DMS153 (cell line): ENCODE results near the gene CDHR5.

Experiments
- DNase-seq: peaks from one replicate; lab custom pipeline; 2025; lab: John Stamatoyannopoulos, UW

CDHR5 gene

DNA sequence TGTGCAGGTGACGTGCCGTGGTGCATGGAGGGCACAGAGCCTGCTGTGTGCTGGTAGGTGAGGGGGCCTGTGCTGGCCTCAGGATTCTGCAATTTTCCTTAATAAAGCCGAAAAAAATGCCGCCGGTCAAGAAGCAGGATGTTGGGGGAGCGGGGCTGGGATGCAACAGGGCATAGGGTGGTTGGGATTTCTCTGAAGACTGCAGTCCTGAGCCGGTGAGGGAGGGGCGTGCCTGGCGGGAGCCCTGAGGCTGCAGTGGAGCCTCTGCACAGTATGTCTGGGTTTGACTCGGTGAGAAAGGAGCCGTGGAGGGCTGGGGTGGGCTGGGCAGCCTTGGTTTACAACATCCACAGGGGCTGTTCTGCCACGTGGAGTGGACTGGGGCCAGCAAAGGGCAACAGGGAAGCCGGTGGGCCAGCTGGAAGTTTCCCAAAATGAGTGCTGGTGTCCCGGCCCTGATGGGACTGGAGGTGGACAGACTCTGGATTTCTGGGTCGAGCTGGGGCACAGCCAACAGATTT, 1.3 kb downstream of the CDHR5 start:
- DNase-seq = no peak

DNA sequence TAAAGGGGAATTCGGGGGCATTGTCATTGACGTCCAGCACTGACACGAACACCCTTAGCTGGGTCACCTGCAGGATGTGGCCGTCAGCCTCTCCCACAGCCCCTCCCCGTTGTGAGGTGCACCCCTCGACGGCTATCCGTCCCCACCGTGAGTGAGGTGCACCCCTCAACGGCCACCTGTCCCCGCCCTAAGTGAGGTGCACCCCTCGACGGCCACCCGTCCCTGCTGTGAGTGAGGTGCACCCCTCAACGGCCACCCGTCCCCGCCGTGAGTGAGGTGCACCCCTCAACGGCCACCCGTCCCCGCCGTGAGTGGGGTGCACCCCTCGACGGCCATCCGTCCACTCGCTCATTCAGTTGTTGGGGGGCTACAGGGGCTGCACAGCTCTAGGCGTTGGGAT, 2.9 kb downstream of the CDHR5 start:
- DNase-seq = no peak

DNA sequence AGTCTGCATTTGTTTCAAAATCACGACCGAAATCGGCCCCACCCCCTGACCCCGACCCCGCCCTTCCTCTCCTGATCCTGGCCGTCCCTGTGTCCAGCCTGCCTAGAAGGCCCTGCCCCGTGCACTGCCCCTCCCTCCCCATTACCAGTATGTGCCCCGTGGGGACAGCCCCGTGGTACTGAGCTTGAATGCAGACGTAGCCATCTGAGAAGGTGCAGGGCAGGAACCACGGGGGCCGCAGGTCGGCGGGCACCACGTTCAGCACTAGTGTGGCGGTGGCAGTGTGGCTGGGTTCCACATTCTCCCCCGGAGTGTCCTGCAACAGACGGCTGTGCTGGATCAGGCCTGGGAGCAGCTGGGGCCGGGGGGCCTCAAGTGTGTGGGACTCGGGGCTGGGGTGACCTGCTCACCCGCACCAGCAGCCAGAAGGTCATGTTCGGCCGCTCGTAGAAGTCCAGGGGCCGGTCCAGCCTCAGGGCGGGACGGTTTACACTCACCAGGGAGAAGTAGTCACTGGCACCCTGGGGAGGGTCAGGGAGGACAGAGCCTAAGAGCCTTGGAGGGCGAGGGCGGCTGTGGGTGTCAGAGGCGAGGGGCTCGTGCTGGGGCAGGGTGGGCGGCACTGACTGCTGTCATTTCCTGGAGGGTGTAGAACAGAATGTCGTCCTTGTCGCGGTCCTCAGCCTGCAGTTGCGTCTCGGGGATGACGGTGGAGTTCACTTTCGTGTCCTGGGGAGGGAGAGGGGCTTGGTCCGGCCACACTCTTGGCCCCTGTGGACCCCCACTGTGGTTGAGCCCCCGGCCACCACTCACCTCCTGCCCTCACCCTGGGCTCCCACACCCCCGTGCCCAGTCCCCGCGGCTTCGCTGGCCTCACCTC, 3.6 kb downstream of the CDHR5 start:
- no peak for DNase-seq

DNA sequence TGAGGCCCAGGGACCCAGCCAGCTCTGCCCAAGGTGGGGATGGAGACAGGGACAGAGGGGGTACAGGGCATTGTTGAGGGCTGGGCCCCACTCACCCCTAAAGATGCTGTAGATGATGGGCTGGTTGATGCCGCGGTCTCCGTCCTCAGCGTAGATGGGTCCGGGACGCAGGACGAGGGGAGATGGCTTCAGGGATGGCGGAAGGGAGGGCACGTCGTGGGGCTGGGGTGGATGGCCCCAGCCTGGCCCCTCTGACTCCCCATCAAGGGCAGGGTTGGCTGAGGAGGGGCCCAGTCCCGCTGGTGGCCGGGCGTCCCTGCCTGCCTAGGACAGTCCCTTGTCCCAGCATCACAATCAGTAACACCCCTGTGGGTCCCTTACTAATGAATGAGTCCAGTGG, 4.6 kb downstream of the CDHR5 start:
- no peak for DNase-seq

DNA sequence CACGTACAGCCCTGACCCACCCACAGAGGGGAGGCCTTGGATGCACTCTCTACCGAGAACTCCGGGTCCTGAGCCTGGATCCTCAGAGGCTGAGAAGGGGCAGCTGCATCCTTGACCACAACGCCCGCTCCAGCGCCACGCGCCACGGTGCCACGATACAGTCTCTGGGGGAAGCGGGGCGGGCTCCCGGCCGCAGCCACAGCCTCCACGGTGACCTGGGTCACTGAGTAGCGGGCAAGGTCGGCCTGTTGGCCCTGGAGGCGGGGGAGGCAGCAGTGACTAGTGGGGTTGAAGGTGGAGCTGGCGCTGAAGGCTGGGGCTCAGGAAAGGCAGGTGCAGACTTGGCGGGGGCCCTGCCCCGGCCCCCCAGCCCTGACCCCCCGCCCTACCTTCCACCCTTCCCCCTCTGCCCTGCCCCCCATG, 5.1 kb downstream of the CDHR5 start:
- DNase-seq = no peak

DNA sequence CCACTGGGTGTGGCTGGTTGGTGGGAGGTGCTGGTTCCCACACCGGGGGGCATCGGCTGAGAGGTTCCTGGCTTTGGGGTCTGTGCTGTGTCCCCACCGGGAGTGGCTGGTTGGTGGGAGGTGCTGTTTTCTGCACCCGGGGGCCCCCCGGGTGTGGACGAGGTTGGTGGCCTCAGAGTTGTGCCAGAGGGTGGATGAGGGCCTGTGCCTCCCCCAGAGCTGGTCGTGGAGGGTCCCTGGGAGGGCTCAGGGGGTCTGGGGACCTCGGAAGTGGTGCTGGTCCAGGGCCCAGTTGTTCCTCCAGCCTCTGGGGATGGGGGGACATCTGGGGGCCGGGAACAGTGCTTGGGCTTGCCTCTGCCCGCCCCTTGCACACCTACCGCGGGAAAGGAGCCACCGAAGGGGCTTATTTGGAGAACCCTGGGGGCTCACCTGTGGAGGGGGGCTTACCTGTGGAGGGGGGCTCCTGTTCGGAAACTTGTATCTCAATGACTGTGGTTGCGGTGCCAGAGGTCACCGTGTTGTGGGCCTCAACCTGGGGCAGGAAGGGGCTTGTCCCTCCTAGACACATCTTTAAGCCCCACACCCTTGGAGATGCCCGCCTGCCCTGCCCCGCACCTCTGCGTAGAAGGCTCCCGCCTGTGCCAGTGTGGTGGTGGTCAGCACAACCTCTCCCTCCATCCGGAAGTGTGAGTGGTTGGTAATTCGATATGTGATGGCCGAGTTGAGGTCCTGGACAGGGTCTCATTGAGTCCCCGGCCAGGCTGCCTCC, 5.7 kb downstream of the CDHR5 start:
- DNase-seq = no peak

DNA sequence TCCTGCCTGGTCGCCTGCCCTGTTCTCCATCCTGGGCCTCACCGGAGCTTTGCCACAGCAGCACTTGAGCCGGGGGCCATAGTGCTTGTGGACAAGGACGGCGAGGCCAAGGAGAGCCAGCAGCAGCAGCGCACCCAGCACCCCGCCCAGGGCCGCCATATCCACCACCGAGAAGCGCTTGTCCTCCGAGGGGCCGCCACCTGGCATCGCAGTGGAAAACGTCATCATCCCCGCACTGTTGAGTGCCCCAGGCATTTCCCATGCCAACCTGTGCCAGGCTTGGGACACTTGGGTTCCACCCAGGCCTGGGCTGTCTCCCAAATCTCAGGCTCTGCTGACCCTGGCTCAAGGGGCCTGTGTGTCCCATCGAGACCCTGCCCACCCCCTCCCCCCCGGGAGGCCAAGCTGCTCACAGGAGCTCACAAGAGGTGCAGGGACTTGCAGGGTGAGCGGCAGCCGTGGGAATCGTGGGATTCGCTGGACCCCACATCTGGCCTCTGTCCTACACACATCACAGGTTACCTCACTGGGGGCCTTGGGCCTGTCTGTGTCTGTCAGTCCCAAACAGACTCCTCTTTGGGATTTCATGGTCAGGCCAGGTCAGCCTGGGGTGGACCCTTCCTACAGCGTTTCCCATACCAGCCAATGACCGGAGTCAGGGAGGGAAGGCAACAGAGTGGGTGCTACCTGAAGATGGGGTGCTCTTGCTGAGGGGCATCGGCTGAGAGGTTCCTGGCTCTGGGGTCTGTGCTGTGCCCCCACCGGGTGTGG, 6.7 kb downstream of the CDHR5 start:
- DNase-seq = no peak

DNA sequence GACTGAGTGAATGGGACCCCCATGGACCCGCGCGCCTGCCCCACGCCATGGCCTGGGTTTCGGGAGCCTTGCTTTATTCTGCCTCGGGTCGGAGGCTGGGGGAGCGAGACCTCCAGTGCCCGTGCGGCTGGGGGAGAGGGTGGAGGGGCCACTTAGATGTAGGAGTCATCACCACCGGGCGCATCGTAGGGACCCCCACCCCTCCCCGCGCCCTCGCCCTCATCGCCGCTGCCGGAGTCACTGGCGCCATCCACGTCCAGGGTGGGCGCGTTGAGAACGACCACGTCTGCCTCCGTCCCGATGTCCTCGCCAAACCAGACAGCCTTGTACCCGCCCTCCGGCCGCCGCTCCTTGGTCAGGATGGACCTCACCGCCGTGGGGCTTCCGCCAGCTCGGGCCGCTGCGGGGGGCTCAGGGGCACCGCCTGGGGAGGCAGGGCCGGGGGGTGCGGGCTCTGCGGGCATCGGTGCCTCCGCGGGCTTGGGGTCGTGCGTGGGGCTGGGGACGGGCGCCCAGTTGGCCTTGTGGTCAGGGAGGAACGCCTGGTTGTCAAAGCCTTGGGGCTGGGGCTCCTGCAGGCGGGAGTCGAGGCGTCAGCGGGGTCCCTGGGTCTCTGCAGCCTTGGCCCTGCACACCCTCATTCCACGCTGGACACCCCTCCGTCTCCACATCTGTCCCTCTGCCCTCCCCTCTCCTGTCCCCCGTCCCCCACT, 7.4 kb downstream of the CDHR5 start:
- no peak for DNase-seq

DNA sequence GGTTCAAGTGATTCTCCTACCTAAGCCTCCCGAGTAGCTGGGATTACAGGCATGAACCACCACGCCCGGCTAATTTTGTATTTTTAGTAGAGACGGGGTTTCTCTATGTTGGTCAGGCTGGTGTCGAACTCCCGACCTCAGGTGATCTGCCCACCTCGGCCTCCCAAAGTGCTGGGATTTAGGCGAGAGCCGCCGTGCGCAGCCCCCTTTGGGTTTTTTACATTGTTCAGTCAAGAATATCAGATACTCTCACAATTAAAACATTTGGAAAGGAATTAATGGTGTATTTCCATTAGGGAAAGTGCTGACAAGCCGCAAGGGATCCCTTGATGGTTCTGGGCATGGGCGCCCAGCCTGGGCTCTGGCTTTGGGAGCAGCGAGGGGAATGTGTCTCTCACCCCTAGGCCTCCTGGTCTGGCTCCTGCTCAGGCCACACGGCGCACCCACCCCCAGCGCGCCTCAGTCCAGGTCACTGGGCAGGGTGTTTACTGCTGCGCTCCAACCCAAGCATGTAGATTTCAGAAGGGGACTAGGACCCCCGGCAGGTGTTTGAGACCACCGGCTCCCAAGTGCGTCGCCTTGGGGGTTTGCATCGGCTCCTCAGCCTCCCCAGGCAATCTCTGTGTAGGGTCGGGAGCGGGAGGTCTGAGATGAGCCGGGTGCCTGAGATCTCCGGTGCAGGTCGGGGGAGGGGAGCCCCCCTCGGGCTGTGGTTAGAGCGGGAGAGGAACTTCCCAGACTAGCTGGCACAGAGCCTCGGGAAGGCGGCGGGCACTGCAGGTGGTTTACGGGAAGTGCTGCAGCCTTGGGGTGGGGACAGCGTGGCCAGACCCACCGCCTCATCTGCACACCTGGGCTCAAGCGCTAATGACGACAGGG, 8.2 kb downstream of the CDHR5 start:
- DNase-seq = no peak

DNA sequence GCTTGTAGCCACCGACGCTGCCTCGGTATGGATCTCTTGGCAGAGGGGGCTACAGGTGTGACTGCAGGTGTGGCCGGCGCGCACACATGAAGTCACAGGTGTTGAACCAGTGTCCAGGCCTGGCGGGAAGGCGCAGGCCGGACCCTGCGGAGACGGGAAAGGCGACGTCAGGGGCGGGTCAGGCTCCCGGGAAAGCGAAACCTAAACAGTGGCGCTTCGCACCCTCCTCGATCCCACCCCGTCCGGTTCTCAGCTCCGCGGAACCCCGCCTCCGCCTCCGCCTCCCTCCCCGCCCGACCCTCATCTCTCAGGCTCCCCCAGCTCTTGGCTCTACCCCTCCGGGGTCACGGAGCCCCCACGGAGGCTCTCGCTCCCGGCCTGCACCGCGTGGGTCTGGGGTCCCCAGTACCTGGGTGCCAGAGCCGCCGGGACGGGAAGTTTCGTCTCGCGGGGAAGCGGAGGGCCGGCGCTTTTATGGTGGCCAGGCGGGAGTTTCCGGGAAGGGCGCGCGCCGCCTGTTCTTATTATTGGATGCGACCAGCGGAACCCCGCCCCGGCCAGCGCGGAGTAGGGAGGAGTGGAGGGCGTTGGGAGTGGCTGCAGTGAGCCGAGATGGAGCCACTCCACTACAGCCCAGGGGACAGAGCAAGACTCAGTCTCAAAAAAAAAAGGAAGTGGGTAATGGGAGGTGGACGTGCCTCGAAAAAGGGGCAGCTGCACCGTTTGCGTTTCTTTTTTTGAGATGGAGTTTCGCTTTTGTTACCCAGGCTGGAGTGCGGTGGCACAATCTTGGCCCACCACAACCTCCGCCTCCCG, 9.0 kb downstream of the CDHR5 start, which contains the start of gene IRF7:
TSS of gene IRF7 (minus strand) at position 447 of the 816 bp plus-strand sequence. CDS start 586 bp downstream, outside the sequence.
- peak; percentile 86 for DNase-seq

DNA sequence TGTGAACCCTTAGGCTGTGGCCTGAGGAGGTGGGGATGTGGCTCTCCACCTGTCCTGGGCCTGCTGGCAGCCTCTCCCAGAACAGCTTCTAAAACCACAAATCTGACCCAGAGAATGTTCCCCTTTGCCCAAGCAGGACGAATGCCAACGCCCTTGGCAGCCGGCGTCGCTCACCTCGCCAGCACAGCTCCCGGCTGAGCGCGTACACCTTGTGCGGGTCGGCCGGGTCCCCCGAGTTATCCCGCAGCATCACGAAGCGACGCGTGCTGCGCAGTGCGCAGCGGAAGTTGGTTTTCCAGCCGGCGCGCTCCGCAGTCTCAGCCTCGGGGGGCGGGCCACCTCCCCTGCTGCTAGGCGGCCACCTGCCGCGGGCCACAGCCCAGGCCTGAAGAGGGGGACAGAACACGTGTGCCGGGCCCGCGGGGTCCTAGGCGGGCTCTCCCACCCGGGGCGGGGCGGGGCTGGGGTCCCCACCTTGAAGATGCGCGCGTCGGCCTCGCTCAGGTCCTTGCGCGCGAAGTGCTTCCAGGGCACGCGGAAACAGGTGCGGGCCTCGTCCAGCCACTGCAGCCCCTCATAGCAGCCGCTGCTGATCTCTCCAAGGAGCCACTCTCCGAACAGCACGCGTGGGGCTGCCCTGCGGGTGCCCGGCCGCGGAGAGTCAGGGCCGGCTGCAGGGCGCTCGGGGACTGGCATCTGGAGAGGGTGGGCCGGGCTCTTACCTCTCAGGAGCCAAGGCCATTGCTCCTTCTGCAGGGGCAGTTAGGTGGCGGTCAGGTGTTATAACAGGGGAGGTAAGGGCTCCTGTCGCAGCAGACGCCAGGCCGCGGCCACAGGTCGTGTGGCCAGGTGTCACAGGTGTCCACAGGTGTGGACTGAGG, 9.9 kb downstream of the CDHR5 start:
- DNase-seq = no peak

DNA sequence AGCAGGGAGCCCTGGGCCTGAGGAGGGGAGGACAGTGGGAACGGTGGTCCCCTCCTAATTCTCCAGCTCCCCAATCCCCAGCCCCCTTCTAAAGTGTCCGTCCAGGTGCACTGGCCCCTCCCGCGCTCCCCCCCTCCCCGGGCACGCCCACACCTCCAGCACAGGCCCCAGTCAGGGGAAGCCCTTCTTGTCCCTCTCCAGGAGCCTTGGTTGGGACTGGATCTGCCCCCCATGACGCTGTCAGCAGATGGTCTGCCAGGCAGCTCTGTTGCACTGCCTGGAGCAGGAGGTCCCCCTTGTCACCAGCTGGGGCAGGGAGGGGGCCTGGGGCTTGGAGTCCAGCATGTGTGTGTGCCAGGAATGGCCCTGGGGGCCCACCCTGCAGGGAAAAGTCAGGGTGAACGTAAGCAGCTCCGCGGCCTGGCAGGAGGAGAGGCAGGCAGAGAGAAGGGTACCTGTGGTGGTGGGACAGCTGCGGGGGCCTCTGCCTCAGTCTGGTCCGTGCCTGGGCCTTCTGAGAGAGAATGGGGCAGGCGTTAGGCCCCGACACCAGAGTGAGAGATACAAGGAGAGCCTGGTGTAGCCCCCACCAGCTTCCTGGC, 10.6 kb downstream of the CDHR5 start:
- DNase-seq = no peak

DNA sequence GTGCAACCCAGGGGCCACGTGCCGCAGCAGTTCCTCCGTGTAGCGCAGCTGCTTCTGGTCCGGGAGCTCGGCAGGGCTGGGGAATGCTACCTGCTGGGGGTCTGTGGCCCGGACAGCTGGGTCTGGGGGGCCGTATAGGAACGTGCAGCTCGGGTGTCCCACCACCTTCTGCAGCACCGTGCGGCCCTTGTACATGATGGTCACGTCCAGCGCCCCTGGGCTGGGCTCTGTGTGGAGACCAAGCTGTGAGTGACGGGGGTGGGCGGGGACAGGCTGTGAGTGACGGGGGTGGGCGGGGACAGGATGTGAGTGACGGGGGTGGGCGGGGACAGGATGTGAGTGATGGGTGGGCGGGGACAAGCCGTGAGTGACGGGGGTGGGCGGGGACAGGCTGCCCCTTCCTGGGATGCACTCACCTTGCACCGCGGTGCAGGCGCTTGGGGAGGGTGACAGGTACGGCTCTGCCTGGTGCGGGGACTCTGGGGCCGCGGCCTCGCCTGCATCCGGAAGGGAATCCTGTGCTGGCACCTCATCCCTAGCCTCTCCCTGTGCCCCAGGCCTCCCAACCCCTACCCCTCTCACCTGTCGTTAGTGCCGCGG, 11.3 kb downstream of the CDHR5 start:
- peak; percentile 34 for DNase-seq

DNA sequence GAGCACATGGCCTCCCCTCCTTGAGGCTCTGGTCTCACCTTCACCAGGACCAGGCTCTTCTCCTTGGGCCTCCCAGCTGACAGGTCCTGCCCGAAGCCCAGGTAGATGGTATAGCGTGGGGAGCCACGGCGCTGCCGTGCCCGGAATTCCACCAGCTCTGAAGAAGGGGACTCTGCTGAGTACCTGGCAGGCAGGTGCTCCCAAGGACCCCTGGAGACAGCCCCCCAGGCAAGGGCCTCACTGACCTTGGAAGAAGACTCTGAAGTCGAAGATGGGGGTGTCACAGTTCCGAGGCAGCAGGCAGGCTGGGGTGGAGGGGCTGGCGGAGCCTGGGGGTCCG, 11.8 kb downstream of the CDHR5 start:
- DNase-seq = no peak

DNA sequence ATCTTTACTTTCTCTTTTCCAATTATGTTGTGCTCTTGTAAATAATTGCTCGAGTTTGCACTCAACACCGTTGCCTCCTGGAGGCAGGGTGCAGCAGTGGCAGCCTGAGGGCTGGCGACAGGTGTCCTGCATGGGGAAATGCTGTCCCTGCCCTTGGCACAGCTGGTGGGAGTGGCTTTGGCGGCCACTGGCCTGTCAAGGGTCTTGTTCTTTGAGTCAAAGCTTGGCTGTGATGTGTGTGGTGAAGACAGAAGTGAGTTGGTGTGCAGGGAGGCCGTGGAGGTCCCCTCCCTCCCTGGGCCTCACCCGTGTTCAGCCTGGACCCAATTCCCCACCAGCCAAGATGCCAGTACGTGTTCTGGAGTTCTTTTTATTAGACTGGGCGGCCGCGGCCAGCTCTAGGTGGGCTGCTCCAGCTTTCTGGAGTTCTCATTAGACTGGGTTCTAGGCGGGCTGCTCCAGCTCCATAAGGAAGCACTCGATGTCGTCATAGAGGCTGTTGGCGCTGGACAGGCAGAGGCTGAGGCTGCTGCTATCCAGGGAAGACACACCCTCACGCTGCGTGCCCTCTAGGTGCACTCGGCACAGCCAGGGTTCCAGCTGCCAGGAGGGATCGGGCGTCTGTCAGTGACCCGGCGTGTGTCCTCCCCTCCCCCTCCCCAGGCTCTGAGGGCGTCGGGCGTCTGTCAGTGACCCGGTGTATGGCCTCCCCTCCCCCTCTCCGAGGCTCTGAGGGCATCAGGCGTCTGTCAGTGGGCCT, 12.4 kb downstream of the CDHR5 start:
- DNase-seq = no peak

DNA sequence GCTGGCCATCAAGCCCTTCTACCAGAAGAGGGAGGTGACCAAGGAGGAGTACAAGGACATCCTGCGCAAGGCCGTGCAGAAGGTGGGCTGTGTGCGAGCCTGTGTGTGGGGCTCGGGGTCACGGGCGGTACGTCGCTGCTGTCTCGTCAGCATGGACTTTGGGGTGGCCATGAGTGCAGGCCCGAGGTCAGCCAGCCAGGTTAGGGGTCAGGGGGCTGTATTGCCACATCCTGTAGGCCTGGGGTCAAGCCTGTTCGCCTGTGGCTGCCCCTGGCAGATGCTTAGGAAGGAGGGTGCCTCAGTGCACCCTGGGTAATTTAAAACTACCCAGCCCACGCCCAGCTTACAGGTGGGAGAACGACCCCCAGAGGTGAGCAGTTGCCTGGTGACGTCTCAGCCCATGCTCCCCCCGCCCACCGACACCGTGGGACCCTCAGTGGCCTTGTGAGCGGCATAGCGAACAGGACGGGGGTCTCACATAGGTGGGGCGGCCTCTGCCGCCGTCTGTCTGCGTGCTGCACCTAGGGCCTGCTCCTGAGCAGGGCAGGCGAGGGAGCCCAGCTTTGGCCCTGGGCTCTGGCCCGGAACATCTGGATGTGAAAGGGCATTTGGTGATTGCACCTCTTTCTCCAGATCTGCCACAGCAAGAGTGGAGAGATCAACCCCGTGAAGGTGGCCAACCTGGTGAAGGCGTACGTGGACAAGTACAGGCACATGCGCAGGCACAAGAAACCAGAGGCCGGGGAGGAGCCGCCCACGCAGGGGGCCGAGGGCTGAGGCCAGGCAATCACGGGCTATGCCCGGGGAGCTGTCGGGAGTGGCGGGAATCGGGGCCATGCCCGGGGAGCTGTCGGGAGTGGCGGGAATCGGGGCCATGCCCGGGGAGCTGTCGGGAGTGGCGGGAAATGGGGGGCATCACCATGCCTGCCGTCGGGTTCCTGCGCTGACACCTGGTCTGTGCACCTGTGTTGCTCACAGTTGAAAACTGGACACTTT, 13.5 kb downstream of the CDHR5 start:
- DNase-seq = no peak
